ENCODE results near the gene PFKM.

DNA sequence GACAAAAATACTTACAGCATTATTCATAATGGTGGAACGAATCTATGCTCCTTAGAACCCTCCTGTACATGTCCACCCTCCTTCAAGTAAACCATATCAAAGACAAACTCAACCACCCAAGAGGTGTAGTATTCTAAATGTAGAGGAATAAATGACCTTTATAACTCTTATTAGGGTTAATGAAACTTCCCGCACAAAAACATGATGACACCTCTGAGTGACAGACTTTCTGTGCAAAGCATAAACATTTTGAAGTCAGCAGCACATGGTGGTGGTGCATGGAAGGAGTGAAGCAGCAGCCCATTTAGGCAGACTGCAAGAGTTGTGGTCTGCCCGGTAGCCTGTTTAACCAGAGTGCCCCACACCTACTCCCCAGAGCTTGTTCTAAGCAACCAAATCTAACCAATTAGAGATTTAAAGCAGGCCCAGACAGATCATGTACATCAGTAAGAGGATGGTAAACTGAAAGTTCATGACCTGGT, 38.8 kb downstream of the PFKM start:
- TF ChIP-seq, protein P1, sequence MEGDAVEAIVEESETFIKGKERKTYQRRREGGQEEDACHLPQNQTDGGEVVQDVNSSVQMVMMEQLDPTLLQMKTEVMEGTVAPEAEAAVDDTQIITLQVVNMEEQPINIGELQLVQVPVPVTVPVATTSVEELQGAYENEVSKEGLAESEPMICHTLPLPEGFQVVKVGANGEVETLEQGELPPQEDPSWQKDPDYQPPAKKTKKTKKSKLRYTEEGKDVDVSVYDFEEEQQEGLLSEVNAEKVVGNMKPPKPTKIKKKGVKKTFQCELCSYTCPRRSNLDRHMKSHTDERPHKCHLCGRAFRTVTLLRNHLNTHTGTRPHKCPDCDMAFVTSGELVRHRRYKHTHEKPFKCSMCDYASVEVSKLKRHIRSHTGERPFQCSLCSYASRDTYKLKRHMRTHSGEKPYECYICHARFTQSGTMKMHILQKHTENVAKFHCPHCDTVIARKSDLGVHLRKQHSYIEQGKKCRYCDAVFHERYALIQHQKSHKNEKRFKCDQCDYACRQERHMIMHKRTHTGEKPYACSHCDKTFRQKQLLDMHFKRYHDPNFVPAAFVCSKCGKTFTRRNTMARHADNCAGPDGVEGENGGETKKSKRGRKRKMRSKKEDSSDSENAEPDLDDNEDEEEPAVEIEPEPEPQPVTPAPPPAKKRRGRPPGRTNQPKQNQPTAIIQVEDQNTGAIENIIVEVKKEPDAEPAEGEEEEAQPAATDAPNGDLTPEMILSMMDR (conservative IDR thresholded peaks at IDR 0.05 in 1 of 2, IDR thresholded peaks at IDR 0.05 in 1 of 2; ENCODE audit: extremely low read depth in 1 of 2, insufficient read depth in 1 of 2, low read depth in 1 of 2, low read length in 2 of 2): no peak
- TF ChIP-seq EZH2 (IDR thresholded peaks at IDR 0.05; ENCODE audit: borderline replicate concordance, low read length): no peak
